IMR-90 (cell line): ENCODE results near the gene DSC2.

ENCODE experiments used
- RFX5 ChIP-seq: IDR thresholded peaks from 2 replicates; pipeline ENCODE4 v1.8.0; 2012; ENCODE audit warnings: low read depth, mild to moderate bottlenecking, low read length, moderate library complexity
- TF ChIP-seq, protein P1 (sequence below): conservative IDR thresholded peaks from 2 replicates; pipeline ENCODE4 v1.5.1; 2012; ENCODE audit warnings: mild to moderate bottlenecking, low read depth, low read length, improper control_type of control experiment
- TF ChIP-seq, protein P2 (sequence below): fragments of 150-350 bp; IDR thresholded peaks from 2 replicates; pipeline ENCODE4 v1.6.1; 2017; ENCODE audit warnings: mild to moderate bottlenecking, antibody characterized with exemption, low read length, low read depth

DNA sequence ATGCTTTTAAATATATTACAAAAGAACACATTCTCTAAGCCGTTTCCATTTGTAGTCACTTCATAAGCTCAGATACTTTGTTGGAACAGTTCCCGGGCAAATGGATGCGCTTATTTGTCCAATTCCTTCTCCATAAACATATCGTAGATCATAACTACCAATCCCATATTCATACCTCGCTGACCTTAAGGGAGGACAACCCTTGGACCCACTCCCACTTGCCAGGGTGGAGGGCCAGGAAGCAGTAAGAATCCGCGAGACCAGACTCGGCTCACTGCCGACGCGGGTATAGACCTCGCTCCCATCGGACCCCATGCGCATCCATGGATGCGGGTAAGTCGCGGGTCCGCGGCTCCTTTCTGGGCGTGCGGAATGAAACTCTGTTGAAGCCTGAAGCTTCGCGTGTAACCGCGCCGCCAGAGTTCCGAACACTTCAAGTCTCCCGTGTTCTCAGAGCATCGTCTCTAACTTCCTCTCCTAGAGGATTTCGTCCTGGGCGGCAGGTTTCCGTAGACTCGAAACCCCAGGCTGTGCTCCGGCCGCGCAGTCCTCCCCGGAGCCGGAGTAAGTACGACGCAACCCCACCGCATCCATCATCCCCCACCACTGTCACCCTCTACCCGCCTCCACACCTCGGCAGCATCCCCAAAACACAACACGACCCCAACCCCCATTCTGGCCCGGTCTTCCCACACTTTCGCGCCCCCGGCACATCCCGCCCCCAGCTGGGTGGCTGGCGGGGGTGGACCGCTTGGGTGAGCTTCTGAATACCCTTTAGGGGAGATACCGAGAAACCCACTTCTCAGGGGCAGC lies 60.7 kb downstream of the DSC2 start:
- TF ChIP-seq, protein P1, sequence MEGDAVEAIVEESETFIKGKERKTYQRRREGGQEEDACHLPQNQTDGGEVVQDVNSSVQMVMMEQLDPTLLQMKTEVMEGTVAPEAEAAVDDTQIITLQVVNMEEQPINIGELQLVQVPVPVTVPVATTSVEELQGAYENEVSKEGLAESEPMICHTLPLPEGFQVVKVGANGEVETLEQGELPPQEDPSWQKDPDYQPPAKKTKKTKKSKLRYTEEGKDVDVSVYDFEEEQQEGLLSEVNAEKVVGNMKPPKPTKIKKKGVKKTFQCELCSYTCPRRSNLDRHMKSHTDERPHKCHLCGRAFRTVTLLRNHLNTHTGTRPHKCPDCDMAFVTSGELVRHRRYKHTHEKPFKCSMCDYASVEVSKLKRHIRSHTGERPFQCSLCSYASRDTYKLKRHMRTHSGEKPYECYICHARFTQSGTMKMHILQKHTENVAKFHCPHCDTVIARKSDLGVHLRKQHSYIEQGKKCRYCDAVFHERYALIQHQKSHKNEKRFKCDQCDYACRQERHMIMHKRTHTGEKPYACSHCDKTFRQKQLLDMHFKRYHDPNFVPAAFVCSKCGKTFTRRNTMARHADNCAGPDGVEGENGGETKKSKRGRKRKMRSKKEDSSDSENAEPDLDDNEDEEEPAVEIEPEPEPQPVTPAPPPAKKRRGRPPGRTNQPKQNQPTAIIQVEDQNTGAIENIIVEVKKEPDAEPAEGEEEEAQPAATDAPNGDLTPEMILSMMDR = no peak
- TF ChIP-seq, protein P2, sequence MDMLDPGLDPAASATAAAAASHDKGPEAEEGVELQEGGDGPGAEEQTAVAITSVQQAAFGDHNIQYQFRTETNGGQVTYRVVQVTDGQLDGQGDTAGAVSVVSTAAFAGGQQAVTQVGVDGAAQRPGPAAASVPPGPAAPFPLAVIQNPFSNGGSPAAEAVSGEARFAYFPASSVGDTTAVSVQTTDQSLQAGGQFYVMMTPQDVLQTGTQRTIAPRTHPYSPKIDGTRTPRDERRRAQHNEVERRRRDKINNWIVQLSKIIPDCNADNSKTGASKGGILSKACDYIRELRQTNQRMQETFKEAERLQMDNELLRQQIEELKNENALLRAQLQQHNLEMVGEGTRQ = no peak
- TF ChIP-seq RFX5 = no peak
